HG02759 (cell line): ENCODE measurements around the gene TBC1D5.
"Not testable (repeated sequence)": the region's sequence is repeated elsewhere in the genome, so short reads cannot be mapped to it uniquely, and the experiment has no call there.

Source experiments
- ATAC-seq: cut with Tn5 transposase; IDR thresholded peaks from one replicate; pipeline ENCODE4 v1.9.1; 2021; ENCODE audit warnings: mild to moderate bottlenecking, moderate library complexity; ENCODE audit not compliant: unreplicated experiment

Gene TBC1D5

DNA sequence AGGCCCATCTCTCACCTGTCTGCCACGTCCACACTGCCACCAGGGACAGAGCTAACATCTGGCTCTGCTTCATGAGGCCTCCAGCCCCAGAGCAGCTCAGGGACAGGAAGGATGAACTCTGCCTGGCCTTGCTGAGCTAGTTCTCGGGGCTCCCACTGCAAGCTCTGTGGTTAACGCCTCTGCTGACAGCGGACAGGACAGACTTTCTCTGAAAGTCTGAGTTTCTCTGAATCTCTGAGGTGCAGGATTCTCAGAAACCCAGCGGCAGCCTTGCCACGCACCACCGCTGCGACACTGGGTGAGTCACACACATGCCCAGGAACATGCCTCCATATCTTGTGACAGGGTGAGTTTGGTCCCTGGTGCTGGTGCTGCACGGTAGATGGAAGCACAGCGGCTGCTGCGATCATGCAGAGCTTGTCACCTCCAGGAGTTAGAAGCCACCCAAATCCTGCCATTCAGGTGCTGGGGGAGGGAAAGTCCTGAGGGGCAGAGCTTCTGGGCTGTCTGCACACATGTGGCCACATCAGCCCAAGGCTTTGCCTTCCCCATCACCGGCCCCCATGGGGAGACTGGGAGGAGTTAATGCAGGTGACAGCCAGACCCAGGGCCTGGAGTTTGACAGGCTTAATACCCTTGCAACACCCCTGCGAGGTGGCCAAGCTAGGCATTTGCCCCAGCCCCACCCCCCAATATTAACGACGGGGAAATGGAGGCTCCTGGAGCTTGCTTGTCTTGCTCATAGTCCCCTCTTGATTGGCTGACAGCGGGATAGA lies 590.6 kb downstream of the TBC1D5 start:
- ATAC-seq = peak; percentile 95

DNA sequence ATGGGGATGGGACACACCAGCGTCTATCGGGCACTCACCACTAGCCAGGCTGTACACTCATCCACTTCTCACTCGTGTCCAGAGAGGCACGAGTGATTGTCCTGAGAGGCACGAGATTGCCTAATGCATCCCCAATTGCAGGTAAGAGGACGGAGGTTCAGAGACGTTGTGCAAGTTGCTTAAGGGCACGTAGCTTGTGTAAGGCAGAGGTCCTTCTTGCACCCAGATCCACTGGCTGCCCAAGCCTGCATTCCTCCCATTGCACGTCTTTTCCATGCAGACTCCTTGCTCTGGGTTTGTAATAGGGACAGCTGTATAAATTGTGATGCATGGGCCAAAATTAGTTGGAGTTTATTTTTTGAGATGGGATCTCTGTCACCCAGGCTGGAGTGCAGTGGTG lies 593.4 kb downstream of the TBC1D5 start:
- ATAC-seq = no peak

DNA sequence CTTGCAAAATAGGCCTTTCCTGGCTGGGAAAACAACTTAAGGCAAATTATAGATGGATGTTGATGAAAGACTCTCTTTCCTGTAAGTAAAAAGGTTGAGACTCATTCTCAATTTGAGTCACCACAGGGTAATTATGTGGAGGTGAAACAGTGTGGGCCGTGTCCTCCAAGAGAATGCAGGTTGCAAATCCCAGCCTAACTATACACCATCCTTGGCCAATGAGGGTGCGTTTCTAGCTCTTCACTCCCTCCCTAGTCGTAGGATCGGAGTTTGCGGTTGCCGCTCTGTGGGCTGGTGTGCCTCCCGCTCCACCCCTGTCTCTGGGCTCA lies 597.8 kb downstream of the TBC1D5 start:
- no peak for ATAC-seq

DNA sequence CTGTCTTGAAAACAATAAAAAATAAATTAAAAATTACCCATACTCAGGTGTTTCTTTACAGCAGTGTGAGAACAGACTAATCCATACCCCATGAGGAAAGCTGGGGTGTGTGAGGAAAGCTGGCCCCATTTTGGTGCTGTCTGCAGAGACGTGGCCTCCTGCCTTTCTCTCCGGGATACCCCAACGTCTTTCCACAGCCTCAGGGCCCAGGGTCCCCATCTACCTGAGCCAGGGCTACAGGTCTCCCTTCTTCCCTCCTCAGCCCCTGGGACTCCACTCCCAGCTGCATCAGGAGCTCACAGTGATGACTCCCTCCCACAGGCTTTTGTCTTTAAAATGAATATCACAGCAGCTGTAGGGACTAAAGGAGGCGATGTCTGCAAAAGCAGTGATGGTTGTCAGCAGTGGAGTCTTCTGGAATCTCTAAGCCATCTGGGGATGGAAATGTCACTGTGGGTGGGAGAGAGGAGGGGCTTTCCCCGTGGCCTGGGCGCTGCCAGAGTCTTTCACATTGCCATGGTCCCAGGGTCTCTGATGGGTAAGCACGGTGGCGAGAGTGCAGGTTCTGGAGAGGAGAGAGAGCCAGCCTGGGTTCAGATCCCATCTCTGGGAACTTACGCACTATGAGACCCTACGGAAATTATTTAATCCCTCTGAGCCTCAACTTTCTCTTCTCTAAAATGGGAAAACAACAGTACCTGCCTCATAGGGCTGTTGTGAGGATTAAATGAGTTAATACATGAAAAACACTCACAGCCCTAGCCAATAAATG lies 598.4 kb downstream of the TBC1D5 start:
- ATAC-seq = no peak

- ATAC-seq = no peak
These were observed 599.9 kb downstream of the TBC1D5 start for GRCh38 chr3:17142516-17142915.

GRCh38 chr3:17141699-17142098 lies 600.7 kb downstream of the TBC1D5 start:
- ATAC-seq = no peak

- no peak for ATAC-seq
These were observed 601.5 kb downstream of the TBC1D5 start for GRCh38 chr3:17140670-17141505.

DNA sequence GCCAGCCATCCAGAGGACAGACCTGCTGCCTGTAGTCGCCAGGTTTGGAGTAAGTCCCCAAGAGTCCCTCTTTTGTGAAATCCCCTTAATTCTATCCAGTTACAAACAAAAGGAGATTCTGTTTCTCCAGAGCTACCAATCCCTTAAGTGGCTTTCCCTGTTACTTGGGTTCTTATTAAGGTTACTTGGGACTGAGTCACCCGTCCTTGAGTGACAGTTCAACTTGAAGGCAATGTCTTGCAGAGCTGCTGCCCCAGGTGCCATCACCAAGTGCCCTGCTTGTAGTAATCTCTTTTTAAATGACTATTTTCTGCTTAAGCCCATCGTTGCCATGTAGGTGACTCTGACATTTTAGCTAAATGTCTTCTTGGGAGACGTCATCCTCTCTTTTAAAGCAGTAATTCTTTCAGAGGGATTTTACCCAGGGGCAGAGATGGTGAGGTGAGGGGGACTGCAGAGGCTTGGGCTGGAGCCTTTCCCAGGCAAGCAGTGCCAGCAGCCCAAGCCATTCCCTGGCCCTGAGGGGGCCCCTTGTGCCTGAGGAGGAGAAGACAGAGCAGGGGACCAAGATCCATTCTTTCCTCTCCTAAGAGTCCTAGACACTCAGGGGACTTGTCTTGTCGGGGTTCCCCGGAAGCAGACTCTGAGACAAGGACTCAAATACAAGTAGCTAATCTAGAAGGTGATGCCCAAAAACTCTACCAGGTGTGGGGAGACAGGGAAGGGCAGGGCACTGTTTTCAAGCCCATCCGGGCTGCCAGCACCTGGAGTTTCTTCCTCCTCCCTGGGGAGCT lies 604.0 kb downstream of the TBC1D5 start:
- ATAC-seq = no peak

GRCh38 chr3:17137321-17137826 lies 605.1 kb downstream of the TBC1D5 start:
- ATAC-seq = no peak

GRCh38 chr3:17136136-17136721 lies 606.2 kb downstream of the TBC1D5 start:
- no peak for ATAC-seq

GRCh38 chr3:17135696-17136095 lies 606.7 kb downstream of the TBC1D5 start:
- no peak for ATAC-seq

- ATAC-seq = no peak
These were observed 608.5 kb downstream of the TBC1D5 start for GRCh38 chr3:17133632-17134545.

DNA sequence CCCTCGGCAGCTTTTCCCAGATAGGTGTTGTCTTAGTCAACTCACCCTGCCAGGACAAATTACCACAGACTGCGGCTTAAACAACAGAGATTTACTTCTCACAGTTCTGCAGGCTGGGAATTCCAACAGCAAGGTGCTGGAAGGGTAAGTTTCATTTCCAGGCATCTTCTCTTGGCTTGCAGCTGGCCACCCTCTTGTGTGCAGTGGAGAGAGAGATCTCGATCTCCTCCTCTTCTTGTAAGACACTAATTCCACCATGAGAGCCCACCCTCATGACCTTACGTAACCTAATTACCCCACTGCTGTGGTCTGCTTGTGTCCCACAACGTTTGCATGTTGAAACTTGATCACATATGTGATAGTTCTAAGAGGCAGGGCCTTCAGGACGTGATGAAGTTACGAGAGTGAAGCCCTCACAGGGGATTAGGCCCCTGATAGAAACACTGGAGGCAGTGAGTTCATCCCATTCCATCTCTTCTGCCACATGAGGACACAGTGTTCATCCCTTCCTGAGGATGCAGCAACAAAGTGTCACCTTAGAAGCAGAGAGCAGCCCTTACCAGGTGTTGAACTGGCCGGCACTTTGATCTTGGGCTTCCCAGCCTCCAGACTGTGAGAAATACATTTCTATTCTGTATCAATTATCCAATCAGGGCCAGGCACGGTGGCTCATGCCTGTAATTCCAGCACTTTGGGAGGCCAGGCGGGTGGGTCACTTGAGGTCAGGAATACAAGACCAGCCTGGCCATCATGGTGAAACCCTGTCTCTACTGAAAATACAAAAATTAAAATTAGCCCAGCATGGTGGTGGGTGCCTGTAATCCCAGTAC lies 609.9 kb downstream of the TBC1D5 start:
- no peak for ATAC-seq

GRCh38 chr3:17130956-17131355 lies 611.5 kb downstream of the TBC1D5 start:
- ATAC-seq = no peak

DNA sequence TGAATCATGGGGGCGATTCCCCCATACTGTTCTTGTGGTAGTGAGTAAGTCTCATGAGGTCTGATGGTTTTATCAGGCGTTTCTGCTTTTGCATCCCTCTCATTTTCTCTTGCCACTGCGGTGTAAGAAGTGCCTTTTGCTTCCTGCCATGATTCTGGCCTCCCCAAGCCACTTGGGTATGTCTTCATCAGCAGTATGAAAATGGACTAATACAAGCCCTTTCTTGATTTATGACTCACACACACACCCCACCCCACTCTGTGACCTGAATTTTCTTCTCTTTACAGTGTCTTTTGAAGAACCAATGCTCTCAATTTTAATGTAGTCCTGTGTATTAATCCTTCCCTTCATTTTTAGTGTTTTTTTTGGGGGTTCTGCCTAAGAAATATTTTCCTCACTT lies 612.9 kb downstream of the TBC1D5 start:
- no peak for ATAC-seq

- not testable (repeated sequence) for ATAC-seq
These were observed 613.8 kb downstream of the TBC1D5 start for GRCh38 chr3:17128671-17129070.

DNA sequence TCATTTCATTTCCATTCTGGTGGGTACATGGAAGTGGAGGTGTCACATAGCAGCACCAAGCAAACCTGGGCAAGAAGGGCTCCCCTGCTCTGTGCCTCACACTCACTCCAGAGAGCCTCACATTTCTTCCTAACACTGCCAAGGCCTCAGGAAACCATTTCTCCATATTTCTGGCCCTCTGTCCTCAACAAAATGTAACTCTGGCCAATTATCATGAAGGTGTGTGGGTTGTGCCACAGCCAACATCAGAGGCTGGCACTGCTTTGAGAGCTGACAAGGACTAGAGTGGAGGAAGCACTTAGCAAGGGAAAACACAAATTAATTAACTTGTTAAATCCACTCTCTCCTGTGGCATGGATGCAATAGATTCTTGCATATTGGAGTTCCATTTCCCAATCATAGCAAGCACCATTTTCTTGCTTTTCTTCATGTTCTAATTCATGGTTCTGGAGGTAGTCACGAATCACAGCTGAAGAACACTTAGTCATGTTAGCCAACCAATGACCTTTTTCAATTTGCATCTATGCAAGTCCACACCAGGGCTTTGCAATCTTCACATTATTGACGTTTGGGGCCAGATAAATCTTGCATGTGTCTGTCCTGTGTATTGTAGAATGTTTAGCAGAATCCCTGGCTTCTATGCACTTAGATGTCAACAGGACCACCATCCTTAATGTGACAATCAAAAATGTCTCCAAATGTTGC lies 616.5 kb downstream of the TBC1D5 start:
- ATAC-seq = no peak

DNA sequence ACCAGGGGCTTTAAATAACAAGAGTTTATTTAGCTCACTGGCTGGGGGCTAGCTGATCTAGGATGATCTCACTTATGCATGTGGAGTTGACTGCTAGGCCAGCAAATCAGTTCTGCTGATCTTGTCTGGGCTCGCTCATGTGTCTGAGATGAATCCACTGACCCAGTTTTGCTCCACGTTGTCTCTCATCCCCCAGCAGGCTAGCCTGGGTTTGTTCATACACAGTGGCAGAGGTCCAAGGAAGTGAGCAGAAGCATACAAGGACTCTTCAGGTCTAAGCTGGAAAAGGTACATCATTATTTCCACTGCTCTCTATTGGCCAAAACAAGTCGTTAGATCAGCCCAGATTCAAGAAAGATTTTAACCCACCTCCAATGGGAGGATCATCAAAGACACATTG lies 619.7 kb downstream of the TBC1D5 start:
- ATAC-seq = no peak
